Keratinocyte (primary cell): Measurements from ENCODE around the gene CABP4.

Source experiments
- CTCF ChIP-seq, 3 experiments: IDR thresholded peaks in 1 of 3; conservative IDR thresholded peaks in 1 of 3; optimal IDR thresholded peaks in 1 of 3; 2 replicates in 2 of 3; 3 replicates in 1 of 3; pipeline versions ENCODE3 to v1.5.1; 2011; ENCODE audit warnings: low read length in 3 of 3, mild to moderate bottlenecking in 3 of 3, moderate library complexity in 2 of 3, control low read depth in 1 of 3, inconsistent platforms in 1 of 3; ENCODE audit not compliant: insufficient read depth in 2 of 3; ENCODE audit errors: extremely low read depth in 1 of 3
- EZH2 ChIP-seq: IDR thresholded peaks from one replicate; pipeline ENCODE4 v1.6.1; 2012; ENCODE audit warnings: inconsistent platforms, mild to moderate bottlenecking, low read length, moderate library complexity

- TF ChIP-seq CTCF (optimal IDR thresholded peaks at IDR 0.05 in 1 of 3, IDR thresholded peaks at IDR 0.05 in 1 of 3, conservative IDR thresholded peaks at IDR 0.05 in 1 of 3; ENCODE audit: extremely low read depth in 1 of 3, insufficient read depth in 2 of 3, low read length in 3 of 3) (no peak), EZH2 (no peak)
Observed at GRCh38 chr11:67456068-67456705, 1.0 kb downstream of the CABP4 start.
